HepG2 (cell line): ENCODE data around the gene FUT6. TPM values are rescaled to one million over a fixed set of nuclear protein-coding genes. Genes with fewer than 3 reads are reported as not detected.

Experiments used
- ARID5B ChIP-seq: IDR thresholded peaks from 2 replicates; pipeline ENCODE4 v1.4.0; 2020; ENCODE audit warnings: mild to moderate bottlenecking, missing genetic modification reagents
- ELF1 ChIP-seq: sonication (generic); formaldehyde crosslinking; IDR thresholded peaks from 2 replicates; pipeline ENCODE4 v1.4.0; 2020; ENCODE audit warnings: missing genetic modification reagents
- GATAD2A ChIP-seq: IDR thresholded peaks from 2 replicates; pipeline ENCODE4 v1.6.1; 2016
- KLF15 ChIP-seq: sonication (generic); formaldehyde crosslinking; IDR thresholded peaks from 2 replicates; pipeline ENCODE4 v1.8.1; 2023; ENCODE audit warnings: borderline replicate concordance, mild to moderate bottlenecking, inconsistent platforms, missing genetic modification reagents, mixed read lengths
- MTA1 ChIP-seq: sonication (generic); formaldehyde crosslinking; IDR thresholded peaks from 2 replicates; pipeline ENCODE4 v1.4.0; 2020; ENCODE audit warnings: missing genetic modification reagents, mild to moderate bottlenecking, borderline replicate concordance
- MXI1 ChIP-seq: IDR thresholded peaks from 3 replicates; pipeline ENCODE4 v1.6.1; 2012; ENCODE audit warnings: low read depth, low read length, inconsistent platforms, borderline replicate concordance
- RAD21 ChIP-seq: fragments of 450-650 bp; formaldehyde crosslinking; IDR thresholded peaks from 2 replicates; pipeline ENCODE4 v1.5.0; 2020; ENCODE audit warnings: mild to moderate bottlenecking
- RXRA ChIP-seq: sonication (generic); formaldehyde crosslinking; IDR thresholded peaks from 2 replicates; pipeline ENCODE4 v1.5.1; 2020; ENCODE audit warnings: missing genetic modification reagents
- SMAD3 ChIP-seq: sonication (generic); formaldehyde crosslinking; IDR thresholded peaks from 2 replicates; pipeline ENCODE4 v1.4.0; 2020; ENCODE audit warnings: missing genetic modification reagents
- TAF1 ChIP-seq: sonication (generic); formaldehyde crosslinking; IDR thresholded peaks from 2 replicates; pipeline ENCODE4 v1.4.0; 2020; ENCODE audit warnings: missing genetic modification reagents
- TBX3 ChIP-seq: fragments of 450-650 bp; IDR thresholded peaks from 2 replicates; pipeline ENCODE4 v1.6.1; 2017; ENCODE audit warnings: antibody characterized with exemption, mild to moderate bottlenecking, inconsistent platforms, borderline replicate concordance
- TMF1 ChIP-seq: sonication (generic); formaldehyde crosslinking; IDR thresholded peaks from 2 replicates; pipeline ENCODE4 v1.8.1; 2022; ENCODE audit warnings: low read depth, missing genetic modification reagents
- TOE1 ChIP-seq: sonication (generic); formaldehyde crosslinking; IDR thresholded peaks from 2 replicates; pipeline ENCODE4 v1.4.0; 2020; ENCODE audit warnings: mild to moderate bottlenecking, missing genetic modification reagents
- ZMAT5 ChIP-seq: sonication (generic); formaldehyde crosslinking; IDR thresholded peaks from 2 replicates; pipeline ENCODE4 v1.5.0; 2020; ENCODE audit warnings: mild to moderate bottlenecking, low read depth, missing genetic modification reagents, borderline replicate concordance
- ZNF326 ChIP-seq: sonication (generic); formaldehyde crosslinking; IDR thresholded peaks from 2 replicates; pipeline ENCODE4 v1.4.0; 2020; ENCODE audit warnings: missing genetic modification reagents, borderline replicate concordance
- ZNF367 ChIP-seq: sonication (generic); formaldehyde crosslinking; IDR thresholded peaks from 2 replicates; pipeline ENCODE4 v1.4.0; 2020; ENCODE audit warnings: missing genetic modification reagents, borderline replicate concordance
- ZNF549 ChIP-seq: sonication (generic); formaldehyde crosslinking; IDR thresholded peaks from 2 replicates; pipeline ENCODE4 v1.5.0; 2020; ENCODE audit warnings: missing genetic modification reagents
- ZNF703 ChIP-seq: sonication (generic); formaldehyde crosslinking; IDR thresholded peaks from 2 replicates; pipeline ENCODE4 v1.5.1; 2020; ENCODE audit warnings: missing genetic modification reagents, mild to moderate bottlenecking, moderate library complexity, borderline replicate concordance
- ZNF710 ChIP-seq: sonication (generic); formaldehyde crosslinking; IDR thresholded peaks from 2 replicates; pipeline ENCODE4 v1.5.0; 2020; ENCODE audit warnings: mild to moderate bottlenecking, missing genetic modification reagents, borderline replicate concordance
- ZNF775 ChIP-seq: sonication (generic); formaldehyde crosslinking; IDR thresholded peaks from 2 replicates; pipeline ENCODE4 v1.4.0; 2020; ENCODE audit warnings: missing genetic modification reagents, mild to moderate bottlenecking, moderate library complexity, borderline replicate concordance
- ZNF792 ChIP-seq: IDR thresholded peaks from 2 replicates; pipeline ENCODE4 v1.6.1; 2016
- ZNF850 ChIP-seq: sonication (generic); formaldehyde crosslinking; conservative IDR thresholded peaks from 2 replicates; pipeline ENCODE4 v1.9.0; 2021; ENCODE audit warnings: mild to moderate bottlenecking, missing genetic modification reagents
- polyA plus RNA-seq, 8 experiments: library from polyadenylated mRNA; depleted of rRNA in 3 of 8; stranded (reverse) in 7 of 8; unstranded in 1 of 8; fragments of >200 nt; fragmentation: Illumina TruSeq in 4 of 8; extraction: Trizol in 4 of 8; gene quantifications; 2 replicates each; pipeline versions ENCODE4 v1.2.1 to v1.2.3, GENCODE V29; 2011 to 2016; ENCODE audit warnings: low read depth in 4 of 8, missing spikeins in 1 of 8, mixed read lengths in 1 of 8; ENCODE audit not compliant: insufficient read depth in 1 of 8
- total RNA-seq, 5 experiments: library from RNA; depleted of rRNA; stranded (reverse); fragments of >200 nt; fragmentation: Illumina TruSeq; extraction: Trizol; gene quantifications; 2 replicates each; pipeline ENCODE4 v1.2.3, GENCODE V29; 2016; ENCODE audit warnings: low read depth in 1 of 5

FUT6 gene
- total and polyA plus RNA-seq, 2 of the 13 experiments (the other 11 are each of a cell fraction or from before 2014, with no cell fraction given), result 8.2 to 27.7 TPM

GRCh38 chr19:5799247-5800241, 40.0 kb downstream of the FUT6 start (continued):
- no peak for TF ChIP-seq ELF1 (CRISPR knock-in tag)
- TF ChIP-seq ZNF703 (CRISPR knock-in tag), result no peak
- no peak for TF ChIP-seq RAD21 (CRISPR knock-in tag)
- TF ChIP-seq ZNF549 (CRISPR knock-in tag), result no peak
- TF ChIP-seq ZNF710, result no peak
- no peak for TF ChIP-seq TBX3
- TF ChIP-seq KLF15 (CRISPR knock-in tag), result no peak
- TF ChIP-seq TMF1 (CRISPR knock-in tag), result 0 out of 2 replicates have a peak, but pooled peaks have one; percentile 35
- no peak for TF ChIP-seq RXRA (CRISPR knock-in tag)
- TF ChIP-seq ZNF850 (CRISPR knock-in tag), result no peak
- TF ChIP-seq MTA1 (CRISPR knock-in tag), result no peak
- no peak for TF ChIP-seq ARID5B (CRISPR knock-in tag)
- no peak for TF ChIP-seq ZNF367 (CRISPR knock-in tag)
- TF ChIP-seq GATAD2A (CRISPR knock-in tag), result peak; percentile 49; the same call in 1 of the 2 replicates
- TF ChIP-seq ZNF792 (CRISPR knock-in tag), result no peak
- no peak for TF ChIP-seq SMAD3 (CRISPR knock-in tag)
- no peak for TF ChIP-seq ZMAT5 (CRISPR knock-in tag)
- no peak for TF ChIP-seq TAF1 (CRISPR knock-in tag)
- no peak for TF ChIP-seq MXI1
- TF ChIP-seq TOE1 (CRISPR knock-in tag), result no peak
- TF ChIP-seq ZNF775 (CRISPR knock-in tag), result no peak
- TF ChIP-seq ZNF326 (CRISPR knock-in tag), result no peak
